ENCODE measurements around the gene GPR17. TPM values are rescaled to one million over a fixed set of nuclear protein-coding genes. Genes with fewer than 3 reads are reported as not detected.

The GPR17 gene
- total and polyA plus RNA-seq, 2 experiments from 2014 or later: 0.09 TPM; not detected in 1

DNA sequence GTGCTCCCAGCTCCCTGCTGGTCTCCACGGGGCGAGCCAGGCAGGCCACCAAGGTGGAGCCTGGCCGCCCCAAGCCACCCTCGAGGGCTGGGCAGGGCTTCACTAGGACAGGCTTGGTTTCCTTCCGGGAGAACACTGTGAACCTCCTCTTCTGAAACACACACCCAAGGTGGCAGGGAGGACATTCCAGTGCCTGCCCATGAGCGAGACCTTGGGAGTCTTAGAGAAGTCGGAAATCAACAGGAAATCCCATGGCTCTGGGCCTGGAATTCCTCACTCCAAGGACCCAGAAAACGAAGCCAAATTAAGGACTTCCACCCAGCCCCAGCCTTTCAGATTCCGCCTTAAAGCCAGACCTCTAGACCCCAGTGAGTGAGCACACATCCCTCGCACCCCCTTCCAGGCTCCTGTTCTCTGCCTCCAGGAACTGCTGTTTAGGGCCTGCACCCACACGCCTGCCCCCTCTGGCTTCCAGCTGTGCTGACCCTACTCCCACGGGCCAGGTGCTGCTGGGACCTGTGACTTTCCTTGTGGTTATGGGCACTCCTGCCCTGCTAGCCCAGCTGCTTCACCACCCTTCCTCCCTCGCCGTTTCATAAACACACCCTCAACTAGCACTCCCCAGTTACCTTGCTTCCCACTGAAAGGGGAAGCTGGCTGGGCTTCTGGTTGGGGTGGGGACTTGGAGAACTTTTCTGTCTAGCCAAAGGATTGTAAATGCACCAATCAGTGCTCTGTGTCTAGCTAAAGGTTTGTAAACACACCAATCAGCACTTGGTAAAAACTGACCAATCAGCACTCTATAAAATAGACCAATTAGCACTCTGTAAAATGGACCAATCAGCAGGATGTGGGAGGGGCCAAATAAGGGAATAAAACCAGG, 13.7 kb downstream of the GPR17 start:
- peak in 1 of 2 donors; percentile 44 for DNase-seq (ENCODE audit: low read depth in 1 of 2, low spot score in 1 of 2)
- H3K9me3 ChIP-seq (ENCODE audit: low read depth): no peaks in the 10 kb centered on the region
- peaks cover 28% of the 10 kb centered on the region for H3K4me1 ChIP-seq (ENCODE audit: low read depth)

DNA sequence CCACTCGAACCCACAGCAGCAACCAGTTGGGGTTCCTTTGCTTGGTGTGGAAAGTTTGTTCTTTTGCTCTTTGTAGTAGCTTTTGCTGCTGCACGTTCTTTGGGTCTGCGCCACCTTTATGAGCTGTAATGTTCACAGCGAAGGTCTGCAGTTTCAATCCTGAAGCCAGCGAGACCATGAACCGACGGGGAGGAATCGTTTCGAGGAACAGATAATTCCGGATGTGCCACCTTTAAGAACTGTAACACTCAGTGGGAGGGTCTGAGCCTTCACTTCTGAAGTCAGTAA, 14.3 kb downstream of the GPR17 start:
- Histone ChIP-seq H3K27ac (no peak overlapping the region), H3K4me1 (ENCODE audit: low read depth) (peaks cover 29% of the 10 kb centered on the region), H3K27me3 (peaks cover 16% of the 10 kb centered on the region), H3K4me3 (no peak overlapping the region), H3K36me3 (no peaks in the 10 kb centered on the region), H3K9me3 (ENCODE audit: low read depth) (no peaks in the 10 kb centered on the region)
- TF ChIP-seq, protein P1, sequence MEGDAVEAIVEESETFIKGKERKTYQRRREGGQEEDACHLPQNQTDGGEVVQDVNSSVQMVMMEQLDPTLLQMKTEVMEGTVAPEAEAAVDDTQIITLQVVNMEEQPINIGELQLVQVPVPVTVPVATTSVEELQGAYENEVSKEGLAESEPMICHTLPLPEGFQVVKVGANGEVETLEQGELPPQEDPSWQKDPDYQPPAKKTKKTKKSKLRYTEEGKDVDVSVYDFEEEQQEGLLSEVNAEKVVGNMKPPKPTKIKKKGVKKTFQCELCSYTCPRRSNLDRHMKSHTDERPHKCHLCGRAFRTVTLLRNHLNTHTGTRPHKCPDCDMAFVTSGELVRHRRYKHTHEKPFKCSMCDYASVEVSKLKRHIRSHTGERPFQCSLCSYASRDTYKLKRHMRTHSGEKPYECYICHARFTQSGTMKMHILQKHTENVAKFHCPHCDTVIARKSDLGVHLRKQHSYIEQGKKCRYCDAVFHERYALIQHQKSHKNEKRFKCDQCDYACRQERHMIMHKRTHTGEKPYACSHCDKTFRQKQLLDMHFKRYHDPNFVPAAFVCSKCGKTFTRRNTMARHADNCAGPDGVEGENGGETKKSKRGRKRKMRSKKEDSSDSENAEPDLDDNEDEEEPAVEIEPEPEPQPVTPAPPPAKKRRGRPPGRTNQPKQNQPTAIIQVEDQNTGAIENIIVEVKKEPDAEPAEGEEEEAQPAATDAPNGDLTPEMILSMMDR (IDR thresholded peaks at IDR 0.05; ENCODE audit: low read depth, low read length): no peak
- no peak for DNase-seq (ENCODE audit: low read depth in 1 of 2, low spot score in 1 of 2)

More for the DNA sequence above, 13.7 kb downstream of the GPR17 start:
- Histone ChIP-seq H3K27me3 (peaks cover 10% of the 10 kb centered on the region), H3K36me3 (no peaks in the 10 kb centered on the region), H3K27ac (no peak overlapping the region), H3K4me3 (no peak overlapping the region)
- TF ChIP-seq, protein P1 (IDR thresholded peaks at IDR 0.05; ENCODE audit: low read depth, low read length): no peak

DNA sequence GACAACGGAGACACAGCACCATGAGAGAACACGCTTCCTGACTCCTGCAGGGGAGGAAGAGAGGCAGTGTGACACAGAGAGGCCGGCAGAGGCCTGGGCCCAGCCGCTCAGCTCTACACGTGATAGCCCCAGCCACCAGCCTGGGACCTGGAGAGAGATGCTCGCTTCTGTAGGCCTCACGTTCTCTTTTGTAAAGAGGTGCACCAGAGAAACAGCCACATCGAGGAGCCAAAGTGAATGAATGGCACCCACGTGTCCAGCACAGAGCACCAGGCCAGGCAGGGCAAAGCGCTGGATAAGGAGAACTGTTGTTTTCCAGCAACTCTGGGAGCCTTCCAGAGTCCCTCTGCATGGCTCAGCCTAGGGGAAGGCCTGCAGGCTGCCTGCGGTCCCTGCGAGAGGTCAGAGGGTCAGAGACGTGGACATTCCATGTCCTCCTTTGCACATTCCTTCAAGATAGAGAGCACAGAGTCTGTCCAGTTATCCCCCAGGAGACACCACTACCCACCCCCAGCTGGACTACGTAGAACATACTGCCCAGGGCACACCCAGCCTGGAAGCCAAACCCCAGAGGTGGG, 15.2 kb downstream of the GPR17 start:
- TF ChIP-seq, protein P1 (IDR thresholded peaks at IDR 0.05; ENCODE audit: low read depth, low read length): no peak
- DNase-seq (ENCODE audit: low read depth in 1 of 2, low spot score in 1 of 2): peak; percentile 62 to 84
- H3K4me1 ChIP-seq (ENCODE audit: low read depth): peaks cover 29% of the 10 kb centered on the region

DNA sequence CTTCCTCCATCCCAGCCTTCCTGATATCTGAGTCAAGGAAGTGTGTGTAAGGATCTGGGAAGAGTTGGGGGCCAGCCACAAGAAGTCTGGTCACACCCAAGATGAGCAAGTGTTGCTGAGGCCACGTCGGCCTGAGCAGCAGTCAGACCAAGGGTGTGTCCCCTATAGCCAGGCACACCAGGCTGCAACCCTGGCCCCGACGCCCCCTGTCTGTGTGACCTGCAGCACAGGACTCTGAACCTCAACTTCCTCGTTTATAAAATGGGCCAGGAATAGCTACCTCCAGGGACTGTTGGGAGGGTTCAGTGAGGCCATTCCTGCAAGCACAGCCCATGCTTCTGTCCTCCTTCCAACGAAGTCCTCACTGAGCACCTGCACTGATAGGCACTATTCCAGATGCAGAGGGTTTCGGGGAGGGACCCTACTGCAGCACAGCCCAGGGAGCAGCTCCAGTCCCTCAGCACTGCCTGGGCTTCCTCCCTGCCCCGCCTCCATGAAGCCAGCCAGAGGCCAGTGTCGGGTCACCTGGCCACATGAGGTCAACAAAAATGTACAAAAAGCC, 16.1 kb downstream of the GPR17 start:
- TF ChIP-seq, protein P1 (IDR thresholded peaks at IDR 0.05; ENCODE audit: low read depth, low read length): no peak
- no peaks in the 10 kb centered on the region for H3K36me3 ChIP-seq
- H3K27ac ChIP-seq: peak overlapping the region; percentile 88
- no peak overlapping the region for H3K4me3 ChIP-seq
- no peaks in the 10 kb centered on the region for H3K9me3 ChIP-seq (ENCODE audit: low read depth)
- H3K27me3 ChIP-seq: peaks cover 33% of the 10 kb centered on the region
- H3K4me1 ChIP-seq (ENCODE audit: low read depth): peaks cover 29% of the 10 kb centered on the region
- no peak for DNase-seq (ENCODE audit: low read depth in 1 of 2, low spot score in 1 of 2)

More for the DNA sequence above, 15.2 kb downstream of the GPR17 start:
- H3K9me3 ChIP-seq (ENCODE audit: low read depth): no peaks in the 10 kb centered on the region
- H3K36me3 ChIP-seq: no peaks in the 10 kb centered on the region
- no peak overlapping the region for H3K4me3 ChIP-seq
- H3K27me3 ChIP-seq: peaks cover 25% of the 10 kb centered on the region
- H3K27ac ChIP-seq: peak overlapping the region; percentile 88

DNA sequence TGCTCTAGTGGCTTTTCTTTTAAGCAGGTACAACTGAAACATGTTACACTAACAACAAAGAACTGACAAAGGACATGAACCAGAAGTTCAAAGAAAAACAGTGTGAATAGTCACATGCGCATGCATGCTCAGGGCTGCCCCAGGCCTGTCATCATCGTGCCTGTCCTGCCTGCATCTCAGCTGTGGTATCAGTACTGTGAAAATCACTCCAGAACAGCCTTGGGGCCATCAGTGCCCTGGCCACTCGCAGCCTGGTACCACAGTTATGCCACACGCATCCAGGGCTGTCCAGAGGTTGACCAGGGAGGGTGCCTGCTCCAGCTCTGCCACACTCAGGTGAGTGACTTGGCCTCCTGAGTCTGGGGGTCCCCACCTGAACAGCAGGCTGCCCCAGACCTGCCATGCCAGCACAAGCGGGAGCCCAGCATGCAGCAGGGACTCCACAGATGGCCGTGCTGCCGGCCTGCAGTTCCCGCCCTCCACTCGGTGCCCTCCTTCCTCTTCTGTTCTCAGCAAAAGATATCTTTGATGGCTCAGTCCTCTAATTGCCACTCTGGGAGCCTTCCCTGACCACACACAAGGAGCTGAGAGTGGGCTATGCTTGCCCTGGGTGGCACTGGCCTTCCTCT, 17.1 kb downstream of the GPR17 start:
- TF ChIP-seq, protein P1 (IDR thresholded peaks at IDR 0.05; ENCODE audit: low read depth, low read length): no peak
- no peak for DNase-seq (ENCODE audit: low read depth in 1 of 2, low spot score in 1 of 2)
- Histone ChIP-seq H3K27me3 (peaks cover 33% of the 10 kb centered on the region), H3K27ac (peak overlapping the region; percentile 26), H3K9me3 (ENCODE audit: low read depth) (no peaks in the 10 kb centered on the region), H3K4me3 (no peak overlapping the region), H3K36me3 (no peaks in the 10 kb centered on the region), H3K4me1 (ENCODE audit: low read depth) (peaks cover 29% of the 10 kb centered on the region)

Data from cardiac muscle cell (in vitro differentiated cells and primary cell).